ENCODE measurements around the gene TPRG1.

- TF ChIP-seq CTCF (IDR thresholded peaks at IDR 0.05; ENCODE audit: poor library complexity) (no peak), EZH2phosphoT487 (IDR thresholded peaks at IDR 0.05; ENCODE audit: low read depth, severe bottlenecking, unreplicated experiment) (no peak), EZH2 (IDR thresholded peaks at IDR 0.05; ENCODE audit: borderline replicate concordance) (no peak)
These were observed 32.7 kb upstream of the TPRG1 start for GRCh38 chr3:189138901-189139610.

Measured in hepatocyte (in vitro differentiated cells).